Umbilical cord (tissue), 2 donors: ENCODE measurements around the gene RPS6KA4. TPM values are rescaled to one million over a fixed set of nuclear protein-coding genes. Genes with fewer than 3 reads are reported as not detected.
"Not testable (repeated sequence)": the region's sequence is repeated elsewhere in the genome, so short reads cannot be mapped to it uniquely, and the experiment has no call there.

Experiments
- DNase-seq: peaks from one replicate; pipeline ENCODE4 v3.0.0-alpha.2; 2015; ENCODE audit warnings: low spot score
- total RNA-seq: library from RNA; depleted of rRNA; stranded (reverse); fragments of >200 nt; gene quantifications from one replicate; pipeline ENCODE4 v1.2.3, GENCODE V29; 2014; ENCODE audit warnings: low replicate concordance; ENCODE audit not compliant: insufficient read depth

RPS6KA4 gene
- total RNA-seq, 1 donor from 2014 or later = 16.4 TPM

DNA sequence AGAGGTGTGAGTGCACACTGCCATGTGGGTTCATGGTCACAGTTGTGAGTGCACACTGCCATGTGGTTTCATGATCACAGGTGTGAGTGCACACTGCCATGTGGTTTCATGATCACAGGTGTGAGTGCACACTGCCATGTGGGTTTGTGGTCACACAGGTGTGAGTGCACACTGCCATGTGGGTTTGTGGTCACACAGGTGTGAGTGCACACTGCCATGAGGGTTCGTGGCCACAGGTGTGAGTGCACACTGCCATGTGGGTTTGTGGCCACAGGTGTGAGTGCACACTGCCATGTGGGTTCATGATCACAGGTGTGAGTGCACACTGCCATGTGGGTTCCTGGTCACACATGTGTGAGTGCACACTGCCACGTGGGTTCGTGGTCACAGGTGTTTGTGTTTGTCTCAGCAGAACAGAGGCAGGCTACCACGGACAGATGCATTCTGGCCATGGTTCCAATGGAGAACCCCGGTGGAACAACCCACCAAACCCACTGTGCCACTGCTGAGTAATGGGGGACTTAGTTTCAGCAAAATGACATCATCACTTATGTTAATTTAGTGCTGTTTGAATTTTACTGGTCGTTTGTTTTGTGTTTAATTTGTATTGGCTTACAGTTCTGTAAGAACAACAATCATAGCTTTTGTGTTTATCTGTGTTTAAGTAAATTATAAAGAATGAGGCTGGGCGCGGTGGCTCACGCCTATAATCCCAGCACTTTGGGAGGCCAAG lies 57.2 kb downstream of the RPS6KA4 start:
- no peak for DNase-seq

DNA sequence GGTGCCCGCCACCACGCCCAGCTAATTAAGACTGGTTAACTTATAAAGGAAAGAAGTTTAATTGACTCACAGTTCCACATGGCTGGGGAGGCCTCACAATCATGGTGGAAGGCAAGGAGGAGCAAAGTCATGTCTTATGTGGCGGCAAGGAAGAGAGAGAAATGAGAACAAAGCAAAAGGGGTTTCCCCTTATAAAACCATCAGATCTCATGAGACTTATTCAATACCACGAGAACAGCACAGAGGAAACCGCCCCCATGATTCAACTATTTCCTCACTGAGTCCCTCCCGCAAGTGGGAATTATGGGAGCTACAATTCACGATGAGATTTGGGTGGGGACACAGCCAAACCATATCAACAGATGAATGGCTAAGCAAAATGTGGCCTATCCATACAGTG lies 59.3 kb downstream of the RPS6KA4 start:
- not testable (repeated sequence) for DNase-seq

DNA sequence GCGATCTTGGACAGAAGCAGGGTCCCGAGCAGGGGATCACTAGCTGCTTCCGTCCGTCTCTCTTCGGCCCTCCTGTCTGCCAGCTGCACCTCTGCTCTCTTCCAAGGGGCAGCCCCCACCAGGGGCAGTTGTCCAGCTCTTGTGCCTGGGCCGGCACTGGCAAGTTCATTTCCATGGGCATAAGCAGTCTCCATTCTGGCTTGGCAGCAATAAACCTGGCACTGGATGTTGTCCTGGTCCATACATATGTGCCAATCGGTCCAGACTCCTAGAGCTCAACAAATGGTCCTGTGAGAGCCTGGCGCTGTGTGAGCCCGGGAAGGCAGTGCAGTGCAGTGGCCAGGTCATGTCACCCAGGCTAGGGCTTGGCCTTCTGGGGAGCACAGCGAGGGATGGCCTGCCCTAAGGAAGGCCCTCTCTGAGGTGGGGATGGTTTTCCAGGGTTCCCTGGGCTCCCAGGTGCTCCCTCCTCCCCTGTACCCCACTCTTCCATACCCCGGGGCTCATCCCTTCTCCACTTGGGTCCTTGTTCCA lies 60.4 kb downstream of the RPS6KA4 start:
- DNase-seq = no peak

DNA sequence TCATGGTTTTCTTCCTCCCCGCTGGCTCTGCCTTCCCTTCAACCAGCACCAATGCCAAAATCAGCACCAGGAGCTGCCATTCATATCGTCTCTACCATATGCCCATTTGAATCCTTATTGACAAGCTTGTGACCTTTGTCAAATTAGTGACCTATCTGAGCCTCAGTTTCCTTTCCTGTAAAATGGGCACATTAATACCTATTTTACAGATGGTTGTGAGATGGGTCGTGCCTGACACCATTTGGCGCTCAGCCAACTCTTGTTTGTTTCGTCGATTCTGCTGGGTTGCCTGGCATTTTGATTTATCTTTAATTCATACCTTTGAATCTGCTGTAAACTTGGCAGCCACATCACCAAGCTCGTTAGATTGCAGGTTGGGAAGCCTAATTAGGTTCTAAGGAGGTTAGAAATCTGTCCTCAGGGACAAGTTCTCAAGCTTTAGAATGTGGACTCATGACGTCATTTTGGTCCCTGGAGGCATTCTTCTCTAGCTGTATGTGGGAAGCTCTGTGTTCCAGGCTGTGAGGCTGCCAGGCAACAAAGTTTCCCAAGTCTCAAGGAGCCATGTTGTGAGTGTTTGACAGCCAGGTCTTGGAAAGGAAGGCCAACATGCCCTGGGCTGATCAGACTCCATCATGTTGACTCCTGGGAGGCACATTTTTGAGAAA lies 61.0 kb downstream of the RPS6KA4 start:
- peak; percentile 22 for DNase-seq

Other genes with a start within 250 kb of the RPS6KA4 start
- 8.9 TPM for gene MACROD1, start 193.0 kb upstream of the RPS6KA4 start, total RNA-seq
- 47.2 TPM for gene STIP1, start 173.0 kb upstream of the RPS6KA4 start, total RNA-seq
- 14.2 TPM for gene FERMT3, start 152.4 kb upstream of the RPS6KA4 start, total RNA-seq
- gene TRPT1, start 133.0 kb upstream of the RPS6KA4 start, total RNA-seq = 23.6 TPM
- gene NUDT22, start 132.9 kb upstream of the RPS6KA4 start, total RNA-seq = 17.3 TPM
- 13.5 TPM for gene DNAJC4, start 128.6 kb upstream of the RPS6KA4 start, total RNA-seq
- 46.9 TPM for gene VEGFB, start 124.6 kb upstream of the RPS6KA4 start, total RNA-seq
- 32.7 TPM for gene FKBP2, start 118.1 kb upstream of the RPS6KA4 start, total RNA-seq
- gene PPP1R14B, start 112.2 kb upstream of the RPS6KA4 start, total RNA-seq = 60.4 TPM
- gene PLCB3, start 107.6 kb upstream of the RPS6KA4 start, total RNA-seq = 17.6 TPM
- gene BAD, start 74.5 kb upstream of the RPS6KA4 start, total RNA-seq = 52.5 TPM
- gene GPR137, start 73.3 kb upstream of the RPS6KA4 start, total RNA-seq = 0.48 TPM
- 3.6 TPM for gene KCNK4, start 67.9 kb upstream of the RPS6KA4 start, total RNA-seq
- gene CATSPERZ, start 58.8 kb upstream of the RPS6KA4 start, total RNA-seq = not detected
- gene ESRRA, start 53.6 kb upstream of the RPS6KA4 start, total RNA-seq = 12.0 TPM
- 226 TPM for gene TRMT112, start 41.6 kb upstream of the RPS6KA4 start, total RNA-seq
- 152 TPM for gene PRDX5, start 41.0 kb upstream of the RPS6KA4 start, total RNA-seq
- gene CCDC88B, start 19.0 kb upstream of the RPS6KA4 start, total RNA-seq = 3.6 TPM
- 2.9 TPM for gene SLC22A11, start 196.8 kb downstream of the RPS6KA4 start, total RNA-seq
- 2.4 TPM for gene SLC22A12, start 232.1 kb downstream of the RPS6KA4 start, total RNA-seq